ENCODE results near the gene ANKRD10.

The ANKRD10 gene

GRCh38 chr13:110938662-110939421 lies 24.0 kb upstream of the ANKRD10 start:
- no peak for TF ChIP-seq CEBPB (IDR thresholded peaks at IDR 0.05)

- TF ChIP-seq TAF1 (IDR thresholded peaks at IDR 0.05; ENCODE audit: low read depth): no peak
- TF ChIP-seq EP300 (IDR thresholded peaks at IDR 0.05; ENCODE audit: borderline replicate concordance): no peak
- no peak for TF ChIP-seq NFIC (IDR thresholded peaks at IDR 0.05)
- TF ChIP-seq EGR1 (IDR thresholded peaks at IDR 0.05): no peak
- TF ChIP-seq YY1 (IDR thresholded peaks at IDR 0.05; ENCODE audit: low read depth): no peak
- TF ChIP-seq CEBPB (IDR thresholded peaks at IDR 0.05): no peak
- TF ChIP-seq TCF12 (IDR thresholded peaks at IDR 0.05; ENCODE audit: low read depth): no peak
- no peak for TF ChIP-seq RAD21 (IDR thresholded peaks at IDR 0.05; ENCODE audit: low read depth)
- no peak for TF ChIP-seq TEAD4 (IDR thresholded peaks at IDR 0.05)
Observed at GRCh38 chr13:110937511-110938285, 22.8 kb upstream of the ANKRD10 start.

- TF ChIP-seq USF1 (IDR thresholded peaks at IDR 0.05): no peak
- no peak for TF ChIP-seq FOXM1 (IDR thresholded peaks at IDR 0.05; ENCODE audit: borderline replicate concordance, low read depth)
- no peak for TF ChIP-seq EGR1 (IDR thresholded peaks at IDR 0.05)
- TF ChIP-seq CREB1 (IDR thresholded peaks at IDR 0.05; ENCODE audit: low read depth): no peak
- no peak for TF ChIP-seq NFIC (IDR thresholded peaks at IDR 0.05)
- no peak for TF ChIP-seq TEAD4 (IDR thresholded peaks at IDR 0.05)
- TF ChIP-seq YY1 (IDR thresholded peaks at IDR 0.05; ENCODE audit: low read depth): no peak
- no peak for TF ChIP-seq RAD21 (IDR thresholded peaks at IDR 0.05; ENCODE audit: low read depth)
- TF ChIP-seq ZBTB7A (IDR thresholded peaks at IDR 0.05; ENCODE audit: low read depth): no peak
- TF ChIP-seq TAF1 (IDR thresholded peaks at IDR 0.05; ENCODE audit: low read depth): no peak
- no peak for TF ChIP-seq EP300 (IDR thresholded peaks at IDR 0.05; ENCODE audit: borderline replicate concordance)
- no peak for TF ChIP-seq REST (IDR thresholded peaks at IDR 0.05; ENCODE audit: low read depth)
- no peak for TF ChIP-seq TCF12 (IDR thresholded peaks at IDR 0.05; ENCODE audit: low read depth)
- TF ChIP-seq MAX (IDR thresholded peaks at IDR 0.05): no peak
- no peak for TF ChIP-seq CEBPB (IDR thresholded peaks at IDR 0.05)
Observed at GRCh38 chr13:110936519-110936918, 21.6 kb upstream of the ANKRD10 start.

GRCh38 chr13:110932588-110932987 lies 17.7 kb upstream of the ANKRD10 start:
- TF ChIP-seq RAD21 (IDR thresholded peaks at IDR 0.05; ENCODE audit: low read depth): no peak
- TF ChIP-seq EP300 (IDR thresholded peaks at IDR 0.05; ENCODE audit: borderline replicate concordance): no peak
- TF ChIP-seq YY1 (IDR thresholded peaks at IDR 0.05; ENCODE audit: low read depth): no peak

- TF ChIP-seq NFIC (IDR thresholded peaks at IDR 0.05) (no peak), EP300 (IDR thresholded peaks at IDR 0.05; ENCODE audit: borderline replicate concordance) (no peak)
Observed at GRCh38 chr13:110929104-110929777, 14.4 kb upstream of the ANKRD10 start.

- no peak for TF ChIP-seq USF1 (IDR thresholded peaks at IDR 0.05)
- TF ChIP-seq RAD21 (IDR thresholded peaks at IDR 0.05; ENCODE audit: low read depth): no peak
- TF ChIP-seq REST (IDR thresholded peaks at IDR 0.05; ENCODE audit: low read depth): no peak
- no peak for TF ChIP-seq FOXM1 (IDR thresholded peaks at IDR 0.05; ENCODE audit: borderline replicate concordance, low read depth)
- no peak for TF ChIP-seq TCF12 (IDR thresholded peaks at IDR 0.05; ENCODE audit: low read depth)
- TF ChIP-seq TAF1 (IDR thresholded peaks at IDR 0.05; ENCODE audit: low read depth): no peak
- TF ChIP-seq EP300 (IDR thresholded peaks at IDR 0.05; ENCODE audit: borderline replicate concordance): no peak
- no peak for TF ChIP-seq TEAD4 (IDR thresholded peaks at IDR 0.05)
- TF ChIP-seq CREB1 (IDR thresholded peaks at IDR 0.05; ENCODE audit: low read depth): no peak
- no peak for TF ChIP-seq EGR1 (IDR thresholded peaks at IDR 0.05)
- TF ChIP-seq ZBTB7A (IDR thresholded peaks at IDR 0.05; ENCODE audit: low read depth): no peak
- TF ChIP-seq YY1 (IDR thresholded peaks at IDR 0.05; ENCODE audit: low read depth): no peak
- TF ChIP-seq CEBPB (IDR thresholded peaks at IDR 0.05): no peak
- no peak for TF ChIP-seq MAX (IDR thresholded peaks at IDR 0.05)
- TF ChIP-seq NFIC (IDR thresholded peaks at IDR 0.05): no peak
Observed at GRCh38 chr13:110925023-110925612, 10.2 kb upstream of the ANKRD10 start.
